Left ventricle myocardium inferior (tissue), 1 donor: Measurements from ENCODE around the gene ARHGAP24. TPM values are rescaled to one million over a fixed set of nuclear protein-coding genes. Genes with fewer than 3 reads are reported as not detected.

Source experiments
- DNase-seq: peaks from one replicate; pipeline ENCODE4 v3.0.0-alpha.2; 2020
- H3K27ac ChIP-seq: fragments of 200-600 bp; replicated peaks from 2 replicates; pipeline ENCODE4 v1.8.0; 2021
- H3K27me3 ChIP-seq: fragments of 200-600 bp; 2 replicates; pipeline ENCODE4 v1.8.0; 2021; ENCODE audit warnings: low read depth
- H3K36me3 ChIP-seq: fragments of 200-600 bp; 2 replicates; pipeline ENCODE4 v1.8.0; 2021
- H3K4me1 ChIP-seq: fragments of 200-600 bp; 2 replicates; pipeline ENCODE4 v1.8.0; 2021
- H3K4me3 ChIP-seq: fragments of 200-600 bp; 2 replicates; pipeline ENCODE4 v1.8.0; 2021; ENCODE audit warnings: mild to moderate bottlenecking, moderate library complexity
- H3K9me3 ChIP-seq: fragments of 200-600 bp; replicated peaks from 2 replicates; pipeline ENCODE4 v1.8.0; 2021
- CTCF ChIP-seq: fragments of 200-600 bp; IDR thresholded peaks from 2 replicates; pipeline ENCODE4 v1.8.0; 2021; ENCODE audit warnings: antibody characterized with exemption, mild to moderate bottlenecking, borderline replicate concordance
- intact Hi-C: fragments of 100-400 bp; cut with micrococcal nuclease; formaldehyde crosslinking; loops from one replicate; pipeline ENCODE4 v1.11.0; 2022
- total RNA-seq: library from RNA; stranded (reverse); fragmentation: NEBNext Ultra II Directional; extraction: Animal tissue kit (Norgen Biotek cat#: 25700); gene quantifications from one replicate; pipeline ENCODE4 v1.2.1, GENCODE V29; 2021
- donor health status: DM: no; HTN: yes; CAD: no; lungs with severe emphysema.

The ARHGAP24 gene
- total RNA-seq, 1 donor from 2014 or later = 13.7 TPM

- Histone ChIP-seq H3K27ac (peak overlapping the region; percentile 90), H3K9me3 (no peaks in the 10 kb centered on the region), H3K4me1 (peaks cover 25% of the 10 kb centered on the region), H3K27me3 (no peaks in the 10 kb centered on the region), H3K36me3 (no peaks in the 10 kb centered on the region), H3K4me3 (peak overlapping the region; percentile 80)
- TF ChIP-seq CTCF = no peak
- intact Hi-C loops = no loop called here
- DNase-seq = peak; percentile 35
Measured at GRCh38 chr4:85475631-85476233, 782 bp downstream of the ARHGAP24 start.

- H3K36me3 ChIP-seq = no peaks in the 10 kb centered on the region
- H3K4me1 ChIP-seq = peaks cover 25% of the 10 kb centered on the region
- intact Hi-C loops = no loop called here
- H3K27me3 ChIP-seq = no peaks in the 10 kb centered on the region
- no peak overlapping the region for H3K27ac ChIP-seq
- peak overlapping the region; percentile 80 for H3K4me3 ChIP-seq
- no peak for TF ChIP-seq CTCF
- H3K9me3 ChIP-seq = no peaks in the 10 kb centered on the region
- DNase-seq = no peak
Measured at GRCh38 chr4:85476381-85476780, 1.4 kb downstream of the ARHGAP24 start.

GRCh38 chr4:85477534-85477933 lies 2.6 kb downstream of the ARHGAP24 start:
- intact Hi-C loops = no loop called here
- Histone ChIP-seq H3K27me3 (no peaks in the 10 kb centered on the region), H3K36me3 (no peaks in the 10 kb centered on the region), H3K4me1 (peaks cover 25% of the 10 kb centered on the region), H3K27ac (peak overlapping the region; percentile 13), H3K9me3 (no peaks in the 10 kb centered on the region), H3K4me3 (peak overlapping the region; percentile 80)
- no peak for TF ChIP-seq CTCF
- no peak for DNase-seq

GRCh38 chr4:85478576-85478975 lies 3.6 kb downstream of the ARHGAP24 start:
- Histone ChIP-seq H3K36me3 (no peaks in the 10 kb centered on the region), H3K27ac (no peak overlapping the region), H3K27me3 (no peaks in the 10 kb centered on the region), H3K4me1 (peaks cover 25% of the 10 kb centered on the region), H3K9me3 (no peaks in the 10 kb centered on the region), H3K4me3 (no peak overlapping the region)
- no peak for DNase-seq
- intact Hi-C loops = no loop called here
- TF ChIP-seq CTCF = no peak

GRCh38 chr4:85482010-85482738 lies 7.2 kb downstream of the ARHGAP24 start:
- Histone ChIP-seq H3K27me3 (no peaks in the 10 kb centered on the region), H3K27ac (no peak overlapping the region), H3K4me1 (peaks cover 13% of the 10 kb centered on the region), H3K9me3 (no peaks in the 10 kb centered on the region), H3K4me3 (no peak overlapping the region), H3K36me3 (no peaks in the 10 kb centered on the region)
- no peak for TF ChIP-seq CTCF
- intact Hi-C loops = no loop called here
- no peak for DNase-seq
